CD14-positive monocyte (primary cell): ENCODE measurements around the gene HAND1. TPM values are rescaled to one million over a fixed set of nuclear protein-coding genes. Genes with fewer than 3 reads are reported as not detected.

Experiments
- DNase-seq, 3 donors: peaks; one replicate each; pipeline ENCODE4 v3.0.0-alpha.2; 2011 to 2022
- H2AFZ ChIP-seq: 2 replicates; pipeline ENCODE4 v1.6.0; 2012; ENCODE audit warnings: mild to moderate bottlenecking, low read depth, low read length, inconsistent platforms; ENCODE audit not compliant: insufficient read depth, poor library complexity, severe bottlenecking
- H3K27ac ChIP-seq, 2 donors: 1 replicate in 1 of 2; 2 replicates in 1 of 2; pipeline ENCODE4 v1.5.1; 2012 to 2013; ENCODE audit warnings: low read length in 2 of 2, control low read depth in 1 of 2, inconsistent platforms in 1 of 2, low read depth in 1 of 2, mild to moderate bottlenecking in 1 of 2
- H3K27me3 ChIP-seq, 2 donors: one replicate each; pipeline versions ENCODE4 v1.6.0 to v1.6.1; 2011 to 2013; ENCODE audit warnings: low read length in 2 of 2; ENCODE audit not compliant: control insufficient read depth in 2 of 2, insufficient read depth in 2 of 2
- H3K36me3 ChIP-seq, 2 donors: replicated peaks in 1 of 2; 1 replicate in 1 of 2; 2 replicates in 1 of 2; pipeline versions ENCODE4 v1.5.1 to v1.6.1; 2012 to 2013; ENCODE audit warnings: low read length in 2 of 2, control low read depth in 1 of 2, inconsistent platforms in 1 of 2, mild to moderate bottlenecking in 1 of 2; ENCODE audit not compliant: insufficient read depth in 2 of 2, control insufficient read depth in 1 of 2
- H3K4me1 ChIP-seq, 2 donors: 1 replicate in 1 of 2; 2 replicates in 1 of 2; pipeline versions ENCODE4 v1.5.1 to v1.6.1; 2012 to 2013; ENCODE audit warnings: low read length in 2 of 2, control low read depth in 1 of 2, inconsistent platforms in 1 of 2, mild to moderate bottlenecking in 1 of 2, moderate library complexity in 1 of 2; ENCODE audit not compliant: insufficient read depth in 2 of 2, control insufficient read depth in 1 of 2
- H3K4me2 ChIP-seq: replicated peaks from 2 replicates; pipeline ENCODE3; 2012; ENCODE audit warnings: low read length, moderate library complexity, mild to moderate bottlenecking; ENCODE audit not compliant: poor library complexity, severe bottlenecking; ENCODE audit errors: extremely low read depth
- H3K4me3 ChIP-seq, 3 experiments: fragments of 200-600 bp in 1 of 3; sonication (generic) in 1 of 3; replicated peaks in 1 of 3; 1 replicate in 2 of 3; 2 replicates in 1 of 3; pipeline ENCODE4 v1.5.1; 2011 to 2013; ENCODE audit warnings: low read length in 3 of 3, mild to moderate bottlenecking in 3 of 3, control low read depth in 2 of 3, low read depth in 2 of 3, inconsistent platforms in 1 of 3, moderate library complexity in 1 of 3
- H3K79me2 ChIP-seq: 2 replicates; pipeline ENCODE4 v1.6.0; 2012; ENCODE audit warnings: mild to moderate bottlenecking, control low read depth, inconsistent platforms, low read length, moderate library complexity; ENCODE audit not compliant: insufficient read depth
- H3K9ac ChIP-seq: 2 replicates; pipeline ENCODE4 v1.6.0; 2017; ENCODE audit warnings: low read length, mild to moderate bottlenecking; ENCODE audit not compliant: insufficient read depth, poor library complexity, severe bottlenecking
- H3K9me3 ChIP-seq, 2 donors: replicated peaks in 1 of 2; 1 replicate in 1 of 2; 2 replicates in 1 of 2; pipeline versions ENCODE4 v1.5.1 to v1.6.1; 2012 to 2013; ENCODE audit warnings: low read length in 2 of 2, control low read depth in 1 of 2; ENCODE audit not compliant: control insufficient read depth in 1 of 2, insufficient read depth in 1 of 2
- H4K20me1 ChIP-seq: 2 replicates; pipeline ENCODE4 v1.6.0; 2012; ENCODE audit warnings: mild to moderate bottlenecking, low read length, control low read depth, moderate library complexity; ENCODE audit not compliant: insufficient read depth
- H3K27ac Mint-ChIP-seq, 7 donors: one replicate each; pipeline ENCODE4 v1.8.0; 2020; ENCODE audit warnings: mild to moderate bottlenecking in 7 of 7, mixed read lengths in 7 of 7, moderate library complexity in 6 of 7, inconsistent platforms in 2 of 7
- H3K27me3 Mint-ChIP-seq, 3 donors: one replicate each; pipeline ENCODE4 v1.8.0; 2021 to 2022; ENCODE audit warnings: low read depth in 3 of 3, mild to moderate bottlenecking in 3 of 3, mixed read lengths in 3 of 3, moderate library complexity in 3 of 3, inconsistent platforms in 1 of 3
- H3K36me3 Mint-ChIP-seq, 2 donors: one replicate each; pipeline ENCODE4 v1.8.0; 2020; ENCODE audit warnings: mixed read lengths in 2 of 2, inconsistent platforms in 1 of 2, mild to moderate bottlenecking in 1 of 2
- H3K4me1 Mint-ChIP-seq: one replicate; pipeline ENCODE4 v1.8.0; 2020; ENCODE audit warnings: mild to moderate bottlenecking, mixed read lengths
- H3K4me3 Mint-ChIP-seq, 2 donors: one replicate each; pipeline ENCODE4 v1.8.0; 2020; ENCODE audit warnings: mild to moderate bottlenecking in 2 of 2, mixed read lengths in 2 of 2, moderate library complexity in 1 of 2
- H3K9me3 Mint-ChIP-seq, 7 donors: one replicate each; pipeline ENCODE4 v1.8.0; 2020 to 2022; ENCODE audit warnings: mixed read lengths in 7 of 7, mild to moderate bottlenecking in 6 of 7, moderate library complexity in 6 of 7, inconsistent platforms in 2 of 7
- WGBS: methylation state at CpG from one replicate; pipeline ENCODE4 v1.1.5; 2013; ENCODE audit warnings: missing lambda C conversion rate; ENCODE audit not compliant: insufficient coverage; 5-methylcytosine and 5-hydroxymethylcytosine counted together
- intact Hi-C, 2 donors: fragments of 100-400 bp; cut with micrococcal nuclease; formaldehyde crosslinking; loops; one replicate each; pipeline versions ENCODE4 v1.15.0 to v1.15.1; 2023
- polyA plus RNA-seq, 3 donors: library from polyadenylated mRNA; depleted of rRNA in 1 of 3; unstranded in 2 of 3; stranded (reverse) in 1 of 3; fragments of 300-500 nt in 2 of 3; fragments of >200 nt in 1 of 3; fragmentation: Illumina TruSeq in 2 of 3; gene quantifications; 1 replicate in 2 of 3; 2 replicates in 1 of 3; pipeline ENCODE4 v1.2.3, GENCODE V29; 2012 to 2021
- TF ChIP-seq, protein P1 (sequence below): fragments of 200-600 bp; IDR thresholded peaks from one replicate; pipeline ENCODE4 v1.8.0; 2022; ENCODE audit warnings: antibody characterized with exemption, mild to moderate bottlenecking

Gene HAND1
- polyA plus RNA-seq, 3 donors, result not detected

DNA sequence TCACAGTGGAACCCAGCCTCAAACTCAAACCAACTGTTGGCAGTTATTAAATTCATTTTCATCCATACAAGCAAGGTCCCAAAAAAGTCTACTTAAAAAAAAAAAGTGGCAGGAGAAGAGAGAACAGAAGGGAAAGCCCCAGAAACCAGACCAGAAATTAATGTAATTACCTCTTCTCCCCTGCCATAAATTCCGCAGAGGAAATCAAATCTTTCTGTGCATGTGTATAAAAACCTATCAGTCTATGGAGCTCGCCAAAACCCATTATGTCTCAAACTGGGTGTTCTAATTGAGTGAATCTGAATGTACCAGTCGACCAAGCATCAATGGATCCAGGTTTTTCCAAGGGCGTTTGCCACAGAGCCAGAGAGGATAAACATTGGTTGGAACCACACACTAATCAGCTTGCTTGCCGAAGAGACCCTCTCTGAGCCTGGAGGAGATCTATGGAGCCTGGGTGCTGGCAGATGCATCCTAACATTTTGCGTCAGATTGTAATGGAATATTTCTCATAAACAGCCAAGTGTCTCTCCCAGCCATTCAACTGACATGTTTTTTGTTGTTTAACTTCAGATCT is 7.9 kb upstream of the HAND1 start:
- H3K27me3 Mint-ChIP-seq, result peaks cover 76 to 92% (median 83%) of the 10 kb centered on the region in 3 donors
- TF ChIP-seq, protein P1, sequence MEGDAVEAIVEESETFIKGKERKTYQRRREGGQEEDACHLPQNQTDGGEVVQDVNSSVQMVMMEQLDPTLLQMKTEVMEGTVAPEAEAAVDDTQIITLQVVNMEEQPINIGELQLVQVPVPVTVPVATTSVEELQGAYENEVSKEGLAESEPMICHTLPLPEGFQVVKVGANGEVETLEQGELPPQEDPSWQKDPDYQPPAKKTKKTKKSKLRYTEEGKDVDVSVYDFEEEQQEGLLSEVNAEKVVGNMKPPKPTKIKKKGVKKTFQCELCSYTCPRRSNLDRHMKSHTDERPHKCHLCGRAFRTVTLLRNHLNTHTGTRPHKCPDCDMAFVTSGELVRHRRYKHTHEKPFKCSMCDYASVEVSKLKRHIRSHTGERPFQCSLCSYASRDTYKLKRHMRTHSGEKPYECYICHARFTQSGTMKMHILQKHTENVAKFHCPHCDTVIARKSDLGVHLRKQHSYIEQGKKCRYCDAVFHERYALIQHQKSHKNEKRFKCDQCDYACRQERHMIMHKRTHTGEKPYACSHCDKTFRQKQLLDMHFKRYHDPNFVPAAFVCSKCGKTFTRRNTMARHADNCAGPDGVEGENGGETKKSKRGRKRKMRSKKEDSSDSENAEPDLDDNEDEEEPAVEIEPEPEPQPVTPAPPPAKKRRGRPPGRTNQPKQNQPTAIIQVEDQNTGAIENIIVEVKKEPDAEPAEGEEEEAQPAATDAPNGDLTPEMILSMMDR, result no peak
- peaks cover 0 to 9% of the 10 kb centered on the region in 2 donors for H3K36me3 Mint-ChIP-seq
- H3K9ac ChIP-seq, result no peak overlapping the region
- no peak overlapping the region for H3K27ac ChIP-seq
- no peak overlapping the region for H3K4me2 ChIP-seq
- 10% methylated on average over 2 of the region's 6 CpGs for WGBS
- H4K20me1 ChIP-seq, result no peaks in the 10 kb centered on the region
- peaks cover 10% of the 10 kb centered on the region for H3K4me1 Mint-ChIP-seq
- intact Hi-C loops, result no loop called here
- H3K27ac Mint-ChIP-seq, result no peak overlapping the region
- DNase-seq, result no peak
- H3K9me3 Mint-ChIP-seq, result peaks cover 0 to 22% (median 5%) of the 10 kb centered on the region in 7 donors
- no peaks in the 10 kb centered on the region for H3K36me3 ChIP-seq
- peaks cover 0 to 36% of the 10 kb centered on the region in 2 donors for H3K9me3 ChIP-seq
- H2AFZ ChIP-seq, result no peak overlapping the region
- H3K4me1 ChIP-seq, result no peaks in the 10 kb centered on the region
- H3K4me3 ChIP-seq, result no peak overlapping the region
- peak overlapping the region in 1 of 2 donors; percentile 40 for H3K4me3 Mint-ChIP-seq
- peaks cover 84 to 93% of the 10 kb centered on the region in 2 donors for H3K27me3 ChIP-seq
- H3K79me2 ChIP-seq, result no peaks in the 10 kb centered on the region

DNA sequence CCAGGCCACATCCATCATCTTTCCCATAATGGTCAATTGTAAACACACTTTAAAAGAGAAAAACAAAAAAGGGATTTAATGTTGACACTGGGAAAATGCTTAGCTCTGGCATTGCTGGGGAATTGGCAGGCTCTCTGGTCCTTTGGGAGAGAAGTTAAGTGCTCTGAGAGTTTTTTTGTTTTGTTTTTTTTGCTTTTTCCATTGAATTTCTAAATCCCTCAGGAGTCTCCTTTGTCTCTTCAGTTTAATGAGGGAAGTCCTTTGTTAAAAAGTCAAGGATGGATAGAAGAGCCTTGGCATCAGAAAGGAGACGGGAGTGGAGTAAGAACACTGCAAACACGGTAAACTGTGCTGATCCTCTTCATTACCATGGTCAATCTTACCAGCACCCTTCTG is 7.1 kb upstream of the HAND1 start:
- TF ChIP-seq, protein P1, result no peak
- Histone ChIP-seq H3K36me3 (no peaks in the 10 kb centered on the region), H4K20me1 (no peaks in the 10 kb centered on the region), H3K4me1 (no peaks in the 10 kb centered on the region), H3K27me3 (peaks cover 89 to 94% of the 10 kb centered on the region in 2 donors), H3K4me3 (no peak overlapping the region), H3K4me2 (no peak overlapping the region), H3K9ac (no peak overlapping the region), H3K79me2 (no peaks in the 10 kb centered on the region), H3K27ac (no peak overlapping the region), H3K9me3 (peaks cover 0 to 44% of the 10 kb centered on the region in 2 donors), H2AFZ (no peak overlapping the region)
- peaks cover 10% of the 10 kb centered on the region for H3K4me1 Mint-ChIP-seq
- peaks cover 82 to 95% (median 86%) of the 10 kb centered on the region in 3 donors for H3K27me3 Mint-ChIP-seq
- no CpG with 5 or more reads among the region's 2 CpGs for WGBS
- DNase-seq, result no peak
- peaks cover 0 to 9% of the 10 kb centered on the region in 2 donors for H3K36me3 Mint-ChIP-seq
- H3K27ac Mint-ChIP-seq, result no peak overlapping the region
- H3K9me3 Mint-ChIP-seq, result peaks cover 0 to 23% (median 5%) of the 10 kb centered on the region in 7 donors
- intact Hi-C loops, result no loop called here
- peak overlapping the region in 1 of 2 donors; percentile 31 for H3K4me3 Mint-ChIP-seq
